GM21576 (cell line): ENCODE measurements around the gene CFAP20.
"Not testable (repeated sequence)": the region's sequence is repeated elsewhere in the genome, so short reads cannot be mapped to it uniquely, and the experiment has no call there.

ENCODE experiments used
- ATAC-seq: cut with Tn5 transposase; IDR thresholded peaks from one replicate; pipeline ENCODE4 v1.9.1; 2021; ENCODE audit warnings: mild to moderate bottlenecking, moderate library complexity; ENCODE audit not compliant: unreplicated experiment

The CFAP20 gene

DNA sequence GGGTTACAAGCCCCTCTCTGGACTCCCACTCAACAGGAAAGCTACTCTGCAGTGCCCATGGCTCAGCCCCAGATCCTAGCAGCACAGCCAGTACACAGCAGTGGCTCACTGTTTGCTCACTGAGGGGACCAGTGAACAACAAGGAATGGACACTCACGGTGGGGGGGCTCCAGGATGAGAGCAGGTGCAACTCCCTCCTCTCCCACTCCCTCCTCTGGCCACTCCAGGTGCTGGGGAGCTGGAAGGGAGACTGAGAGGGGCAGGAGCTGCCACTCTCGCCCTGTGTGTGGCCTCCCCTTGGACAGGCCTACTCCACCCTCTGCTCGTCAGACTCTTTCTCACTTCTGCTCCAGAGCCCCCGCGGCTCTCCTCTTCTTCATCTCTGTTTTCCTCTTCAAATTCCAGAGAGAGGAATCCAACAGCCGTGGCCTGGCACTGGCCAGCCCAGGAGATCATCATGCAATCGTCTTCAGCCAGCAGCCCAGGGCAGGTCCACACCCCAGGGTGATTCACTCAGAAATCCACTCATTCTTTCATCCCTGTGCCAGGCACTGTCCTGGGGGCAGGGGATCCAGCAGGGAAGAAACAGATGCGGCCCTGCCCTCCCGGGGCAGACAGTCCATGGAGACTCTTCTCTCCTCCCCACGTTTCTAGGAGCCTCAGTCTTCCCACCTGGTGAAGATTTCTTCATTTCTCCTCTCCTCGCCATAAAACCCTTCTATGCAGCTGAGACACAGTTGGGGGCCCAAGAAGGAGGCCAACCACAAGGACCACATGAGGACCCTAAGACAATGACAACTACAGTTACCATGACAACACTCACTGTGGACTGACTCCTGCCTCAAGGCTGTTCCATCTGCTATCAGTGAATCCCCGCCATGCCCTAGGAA lies 30.7 kb downstream of the CFAP20 start:
- no peak for ATAC-seq

DNA sequence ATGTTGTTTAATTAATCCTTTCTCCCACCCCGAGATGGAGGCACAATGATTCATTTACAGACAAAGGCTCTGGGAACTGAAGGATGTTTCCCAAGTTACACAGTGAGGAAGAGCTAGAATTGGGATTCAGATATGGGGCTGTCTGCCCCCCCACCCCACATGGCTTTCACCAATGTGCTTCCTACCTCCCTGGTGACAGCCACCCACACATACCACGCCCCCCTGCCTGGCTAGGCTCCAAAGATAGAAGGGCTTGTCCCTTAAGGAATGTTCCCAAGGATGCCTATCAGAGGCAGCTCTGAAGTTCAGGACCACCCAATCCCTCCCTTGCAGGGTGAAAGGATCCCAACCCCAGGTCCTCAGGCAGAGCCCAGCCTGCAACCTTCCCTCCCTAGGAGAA lies 32.9 kb downstream of the CFAP20 start:
- no peak for ATAC-seq

DNA sequence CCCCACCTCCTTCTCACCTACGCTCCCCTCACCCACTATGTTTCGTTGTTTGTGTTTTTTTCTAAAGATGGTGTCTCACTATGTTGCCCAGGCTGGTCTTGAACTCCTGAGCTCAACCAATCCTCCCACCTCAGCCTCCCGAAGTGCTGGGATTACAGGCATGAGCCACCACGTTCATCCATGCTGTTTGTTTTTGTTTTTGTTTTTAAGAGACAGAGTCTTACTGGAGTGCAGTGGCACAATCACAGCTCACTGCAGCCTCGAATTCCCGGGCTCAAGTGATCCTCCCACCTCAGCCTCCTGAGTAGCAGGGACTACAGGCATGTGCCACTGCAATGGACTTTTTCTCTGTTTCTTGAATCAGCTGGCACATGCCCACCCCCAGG lies 33.6 kb downstream of the CFAP20 start:
- ATAC-seq = not testable (repeated sequence)

DNA sequence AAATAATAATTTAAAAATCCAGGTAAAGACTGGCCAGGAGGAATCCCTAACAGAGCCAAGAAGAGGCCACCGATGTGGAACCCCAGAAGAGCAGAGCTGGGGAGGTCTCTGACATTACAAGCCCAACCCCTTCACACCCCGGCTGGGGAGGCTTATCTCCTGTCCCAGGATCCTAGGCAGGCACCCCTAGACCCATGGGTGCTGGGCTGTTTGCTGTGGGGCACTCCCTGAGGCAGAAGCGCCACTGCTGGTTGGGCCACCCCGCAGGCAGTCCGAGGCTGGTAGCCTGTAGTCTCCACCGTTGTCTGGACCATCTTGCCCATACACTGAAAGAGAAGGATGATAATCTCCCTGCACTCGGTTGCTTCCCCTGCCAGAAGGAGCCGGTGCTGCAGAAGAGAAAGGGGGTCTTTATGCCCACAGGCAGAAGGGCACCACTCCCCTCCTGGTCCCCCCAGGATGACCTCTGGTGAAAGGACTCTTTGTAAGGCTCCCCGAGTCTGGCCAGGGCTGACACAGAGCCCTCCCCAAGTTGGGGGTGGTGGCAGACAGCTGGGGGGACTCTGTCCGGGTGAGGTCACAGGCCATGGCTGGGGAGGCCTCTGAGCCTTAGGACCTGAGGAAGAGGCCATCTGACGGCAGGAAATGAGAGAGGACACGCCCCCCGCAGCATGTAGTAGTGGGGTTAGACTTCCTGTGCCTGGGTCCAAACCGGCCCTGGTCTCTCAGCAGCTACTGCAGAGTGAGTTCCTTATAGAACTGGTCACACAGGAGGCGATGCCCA lies 34.2 kb downstream of the CFAP20 start:
- no peak for ATAC-seq

DNA sequence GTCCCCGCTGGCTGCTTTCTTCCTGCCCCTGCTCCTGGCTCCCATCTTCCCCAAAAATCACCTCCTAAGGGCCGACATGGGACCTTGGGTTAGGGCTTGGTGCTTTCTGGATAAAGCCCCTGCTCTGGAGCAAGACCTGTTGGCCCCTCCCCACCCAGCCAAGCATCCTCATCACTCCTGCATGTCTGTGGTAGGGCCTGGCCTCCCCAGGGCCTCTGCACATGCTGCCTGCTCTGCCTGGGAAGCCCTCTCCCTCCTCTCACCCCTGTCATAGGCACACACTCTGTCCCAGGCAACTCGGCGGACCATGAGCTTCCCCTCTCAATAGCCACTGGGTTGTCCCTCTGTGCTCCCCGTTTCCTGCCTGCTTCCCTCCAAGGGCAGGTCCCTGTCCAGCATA lies 35.2 kb downstream of the CFAP20 start:
- ATAC-seq = no peak

DNA sequence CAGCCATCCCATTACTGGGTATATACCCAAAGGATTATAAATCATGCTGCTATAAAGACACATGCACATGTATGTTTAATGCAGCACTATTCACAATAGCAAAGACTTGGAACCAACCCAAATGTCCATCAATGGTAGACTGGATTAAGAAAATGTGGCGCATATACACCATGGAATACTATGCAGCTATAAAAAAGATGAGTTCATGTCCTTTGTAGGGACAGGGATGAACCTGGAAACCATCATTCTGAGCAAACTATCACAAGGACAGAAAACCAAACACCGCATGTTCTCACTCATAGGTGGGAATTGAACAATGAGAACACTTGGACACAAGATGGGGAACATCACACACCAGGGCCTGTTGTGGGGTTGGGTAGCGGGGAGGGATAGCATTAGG lies 38.8 kb downstream of the CFAP20 start:
- not testable (repeated sequence) for ATAC-seq

DNA sequence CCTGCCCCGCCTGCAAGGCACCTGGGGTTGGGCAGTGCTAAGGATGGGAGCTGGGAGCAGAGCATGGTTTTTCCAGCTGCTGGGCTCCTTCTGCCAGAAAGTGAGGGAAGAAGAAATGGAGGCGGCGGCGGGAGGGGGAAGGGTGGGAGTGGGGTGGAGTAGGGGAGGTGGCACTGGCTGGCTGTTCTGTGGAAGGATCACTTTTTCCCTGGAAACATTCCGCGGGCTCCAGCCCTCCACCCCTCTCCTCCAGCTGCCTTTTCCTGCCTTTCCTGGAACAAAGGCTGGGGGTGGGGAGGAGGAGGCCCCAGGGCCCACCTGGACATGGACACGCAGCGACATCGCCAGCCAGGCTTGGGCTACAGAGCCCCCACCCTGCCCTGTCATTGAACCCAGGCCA lies 41.1 kb downstream of the CFAP20 start:
- ATAC-seq = no peak

DNA sequence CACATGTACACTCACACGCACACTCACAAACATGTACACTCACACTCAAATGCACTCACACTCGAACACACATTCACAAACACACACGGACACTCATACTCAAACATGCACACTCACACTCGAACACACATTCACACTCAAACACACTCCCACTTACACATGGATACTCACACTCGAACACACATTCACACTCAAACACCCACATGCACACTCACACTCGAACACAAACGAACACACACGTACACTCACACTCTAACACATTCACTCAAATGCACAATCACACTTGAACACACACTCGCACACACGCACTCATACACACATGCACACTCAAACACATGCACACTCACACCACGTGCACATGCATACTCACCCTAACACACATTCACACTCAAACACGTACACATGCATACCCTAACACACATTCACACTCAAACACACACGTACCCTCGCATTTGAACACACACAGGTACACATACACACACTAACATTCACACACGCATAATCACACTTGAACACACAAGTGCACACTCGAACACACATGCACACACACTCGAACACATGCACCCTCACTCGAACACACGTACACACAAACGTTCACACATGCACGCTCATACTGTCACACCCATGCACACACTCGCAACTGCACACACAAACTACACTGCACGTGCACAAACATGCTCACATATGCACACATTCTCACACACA lies 41.8 kb downstream of the CFAP20 start:
- no peak for ATAC-seq

DNA sequence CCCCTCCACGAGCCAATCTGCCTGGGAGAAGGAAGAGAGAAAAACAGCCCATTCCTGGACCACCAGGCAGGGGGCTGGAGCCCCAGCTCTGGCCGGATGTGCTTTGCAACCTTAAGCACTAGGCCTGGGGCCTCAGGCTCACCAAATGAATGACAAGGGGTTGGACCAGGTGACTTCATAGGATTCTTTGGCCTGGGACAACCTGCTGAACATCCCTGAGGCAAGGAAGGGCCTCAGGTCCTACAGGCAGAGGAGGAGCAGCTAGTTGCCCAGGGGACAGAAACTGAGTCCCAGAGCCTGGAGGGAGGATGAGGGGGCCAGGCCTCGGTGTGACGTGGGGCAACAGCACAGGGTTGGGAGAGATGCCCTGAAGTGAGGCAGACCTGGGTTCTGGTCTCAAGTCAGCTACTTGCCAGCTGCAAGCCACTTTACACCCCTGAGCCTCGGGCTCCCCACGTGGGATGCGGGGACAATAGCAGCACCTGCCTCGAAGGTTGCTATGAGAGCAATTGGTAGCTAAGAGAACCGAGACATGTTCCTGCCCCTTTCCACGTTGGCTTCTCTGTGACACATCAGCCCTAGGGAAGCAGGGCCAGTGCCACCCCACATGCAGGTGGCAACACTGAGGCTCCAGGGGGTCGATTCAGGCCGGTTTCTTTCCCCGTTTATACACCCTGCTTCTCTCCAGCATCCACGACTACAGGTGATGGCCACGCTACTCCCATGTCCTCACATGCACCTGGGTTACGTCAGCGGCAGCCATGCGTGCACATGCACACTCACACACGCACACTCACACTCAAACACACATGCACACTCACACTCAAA lies 42.6 kb downstream of the CFAP20 start:
- ATAC-seq = no peak

DNA sequence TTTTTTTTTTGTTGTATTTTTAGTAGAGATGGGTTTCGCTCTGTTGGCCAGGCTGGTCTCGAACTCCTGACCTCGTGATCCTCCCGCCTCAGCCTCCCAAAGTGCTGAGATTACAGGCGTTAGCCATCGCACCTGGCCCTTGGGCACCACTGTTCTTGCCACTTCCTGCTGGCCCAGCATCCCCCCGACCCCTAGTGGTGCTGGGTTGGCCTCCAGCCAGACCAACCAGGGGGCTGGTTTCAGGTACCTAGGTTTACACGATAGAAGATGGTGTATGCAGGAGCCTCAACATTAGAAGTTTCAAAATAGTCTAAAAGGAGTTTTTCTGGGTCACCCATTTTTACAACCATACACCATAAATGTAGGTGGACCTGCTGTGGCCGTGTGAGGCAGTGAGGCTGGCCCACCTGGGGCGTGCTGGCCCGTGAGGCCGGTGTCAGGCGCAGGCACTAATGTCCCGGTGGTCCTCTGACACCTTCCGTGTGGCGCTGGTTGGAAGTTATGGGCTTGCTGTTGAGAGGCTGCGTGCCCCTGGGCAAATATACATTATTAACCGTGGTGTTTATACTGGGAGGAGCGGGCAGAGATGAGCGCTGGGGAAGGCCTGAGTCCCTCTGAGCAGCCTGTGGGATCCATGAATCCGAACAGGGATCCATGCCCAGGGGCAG lies 43.5 kb downstream of the CFAP20 start:
- ATAC-seq = no peak

DNA sequence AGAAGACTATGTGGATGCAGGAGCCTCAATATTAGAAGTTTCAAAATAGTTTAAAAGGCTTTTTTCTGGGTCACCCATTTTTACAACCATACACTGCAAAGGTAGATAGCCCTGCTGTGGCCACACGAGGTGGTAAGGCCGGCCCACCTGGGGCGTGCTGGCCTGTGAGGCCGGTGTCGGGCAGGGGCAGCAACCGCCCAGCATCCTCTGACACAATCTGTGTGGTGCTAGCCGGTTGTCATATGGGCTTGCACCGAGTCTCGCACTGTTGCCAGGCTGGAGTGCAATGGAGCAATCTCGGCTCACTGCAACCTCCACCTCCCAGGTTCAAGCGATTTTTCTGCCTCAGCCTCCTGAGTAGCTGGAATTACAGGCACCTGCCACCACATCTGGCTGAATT lies 44.0 kb downstream of the CFAP20 start:
- ATAC-seq = no peak

DNA sequence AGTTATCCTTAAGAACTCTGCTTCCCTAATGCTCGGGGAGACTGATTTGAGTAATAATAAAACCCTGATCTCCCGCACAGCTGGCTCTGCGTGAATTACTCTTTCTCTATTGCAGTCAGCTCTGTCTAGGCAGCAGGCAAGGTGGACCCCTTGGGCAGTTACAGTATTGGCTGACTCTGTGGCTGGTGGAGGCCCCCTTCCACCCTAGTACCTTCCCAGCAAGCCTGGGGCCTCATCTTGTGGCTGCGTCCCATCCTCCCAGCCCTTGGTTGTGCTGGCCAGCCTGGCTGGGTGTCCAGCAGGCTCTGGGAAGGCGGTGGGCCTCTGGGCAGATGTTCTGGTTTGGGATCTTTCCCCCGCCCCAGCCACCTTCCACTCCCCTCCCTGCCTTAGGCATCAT lies 44.5 kb downstream of the CFAP20 start:
- no peak for ATAC-seq

DNA sequence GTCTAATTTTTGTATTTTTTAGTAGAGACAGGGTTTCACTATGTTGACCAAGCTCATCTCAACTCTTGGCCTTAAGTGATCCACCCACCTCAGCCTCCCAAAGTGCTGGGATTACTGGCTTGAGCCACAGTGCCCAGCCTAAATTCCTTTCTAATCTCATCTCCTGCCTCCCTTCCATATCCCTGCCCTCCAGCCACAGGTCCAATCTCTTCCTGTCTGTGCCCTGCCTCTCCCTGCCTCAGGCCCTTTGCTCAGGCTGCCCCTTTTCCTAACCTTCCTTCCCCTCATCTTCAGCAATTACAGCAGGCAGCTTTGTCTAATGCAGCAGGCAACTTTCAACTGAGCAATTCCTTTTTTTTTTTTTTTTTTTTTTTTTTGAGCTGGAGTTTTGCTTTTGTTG lies 46.8 kb downstream of the CFAP20 start:
- no peak for ATAC-seq

DNA sequence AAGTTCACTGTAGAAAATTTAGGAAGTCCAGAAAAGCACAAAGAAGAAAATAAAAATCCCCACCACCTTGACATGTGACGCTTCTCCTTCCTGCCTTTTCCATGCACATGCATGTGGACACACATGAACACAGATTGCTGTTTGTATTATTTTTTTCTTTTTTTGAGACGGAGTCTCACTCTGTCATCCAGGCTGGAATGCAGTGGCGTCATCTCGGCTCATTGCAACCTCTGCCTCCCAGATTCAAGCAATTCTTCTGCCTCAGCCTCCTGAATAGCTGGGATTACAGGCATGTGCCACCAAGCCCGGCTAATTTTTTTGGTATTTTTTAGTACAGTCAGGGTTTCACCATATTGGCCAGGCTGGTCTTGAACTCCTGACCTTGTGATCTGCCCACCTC lies 48.5 kb downstream of the CFAP20 start:
- ATAC-seq = not testable (repeated sequence)

DNA sequence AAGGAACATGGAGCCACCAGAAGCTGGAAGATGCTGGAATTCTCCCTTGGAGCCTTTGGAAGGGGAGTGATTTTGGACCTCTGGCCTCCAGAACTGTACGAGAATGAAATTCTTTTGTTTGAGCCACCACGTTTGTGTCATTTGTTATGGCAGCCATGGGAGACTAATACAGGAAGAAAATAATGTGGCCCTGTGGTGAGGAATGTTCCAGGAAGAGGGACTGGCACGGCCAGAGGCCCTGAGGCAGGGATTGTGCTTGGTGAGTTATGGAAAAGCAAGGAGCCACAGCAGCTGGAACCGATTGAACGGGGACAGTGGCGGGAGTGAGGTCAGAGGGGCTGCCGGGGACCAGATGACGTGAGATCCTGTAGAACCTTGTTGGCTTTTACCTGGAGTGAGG lies 51.4 kb downstream of the CFAP20 start:
- no peak for ATAC-seq

DNA sequence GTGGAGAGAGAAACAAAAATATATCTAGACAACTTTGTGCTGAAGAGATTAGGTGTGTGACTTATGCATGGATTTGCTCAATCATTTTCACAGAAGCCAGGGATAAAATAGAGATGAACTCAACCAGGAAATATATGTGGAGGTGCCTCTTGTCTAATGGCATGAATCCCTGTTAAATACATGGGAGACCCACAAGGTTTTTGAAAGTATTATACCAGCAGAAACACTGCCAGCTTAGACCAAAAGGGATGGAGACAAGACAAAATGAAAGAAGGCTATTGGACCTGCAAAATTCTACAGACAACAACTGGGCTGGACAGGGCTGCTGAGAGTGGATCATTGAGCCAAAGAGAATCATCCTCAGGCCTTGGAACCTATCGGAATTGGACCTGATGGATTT lies 52.7 kb downstream of the CFAP20 start:
- ATAC-seq = no peak

DNA sequence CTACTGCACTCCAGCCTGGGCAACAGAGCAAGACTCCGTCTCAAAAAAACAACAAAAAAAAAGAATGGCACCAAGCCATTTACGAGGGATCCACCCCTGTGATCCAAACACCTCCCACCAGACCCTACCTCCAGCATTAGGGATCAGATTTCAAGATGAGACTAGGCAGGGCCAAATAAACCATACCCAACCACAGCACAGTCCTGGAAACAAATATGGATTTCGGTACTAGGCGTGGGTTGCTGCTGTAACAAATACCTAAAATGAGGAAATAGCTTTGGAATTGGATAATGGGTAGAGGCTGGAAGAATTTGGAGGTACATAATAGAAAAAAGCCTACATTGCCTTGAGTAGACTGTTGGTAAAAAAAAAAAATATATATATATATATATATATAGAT lies 54.5 kb downstream of the CFAP20 start:
- ATAC-seq = no peak

DNA sequence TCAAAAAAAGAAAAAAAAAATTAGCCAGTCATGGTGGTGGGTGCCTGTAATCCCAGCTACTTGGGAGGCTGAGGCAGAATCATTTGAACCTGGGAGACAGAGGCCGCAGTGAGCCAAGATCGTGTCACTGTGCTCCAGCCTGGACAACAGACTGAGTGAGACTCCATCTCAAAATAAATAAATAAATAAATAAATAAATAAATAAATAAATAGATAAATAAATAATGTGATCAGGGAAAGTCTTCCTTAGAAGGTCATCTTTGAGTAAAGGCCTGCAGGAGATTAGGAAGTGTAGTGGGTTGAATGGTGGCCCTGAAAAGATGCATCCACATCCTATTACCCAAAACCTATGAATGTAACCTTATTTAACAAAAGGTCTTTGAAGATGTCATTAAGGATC lies 56.1 kb downstream of the CFAP20 start:
- ATAC-seq = not testable (repeated sequence)

DNA sequence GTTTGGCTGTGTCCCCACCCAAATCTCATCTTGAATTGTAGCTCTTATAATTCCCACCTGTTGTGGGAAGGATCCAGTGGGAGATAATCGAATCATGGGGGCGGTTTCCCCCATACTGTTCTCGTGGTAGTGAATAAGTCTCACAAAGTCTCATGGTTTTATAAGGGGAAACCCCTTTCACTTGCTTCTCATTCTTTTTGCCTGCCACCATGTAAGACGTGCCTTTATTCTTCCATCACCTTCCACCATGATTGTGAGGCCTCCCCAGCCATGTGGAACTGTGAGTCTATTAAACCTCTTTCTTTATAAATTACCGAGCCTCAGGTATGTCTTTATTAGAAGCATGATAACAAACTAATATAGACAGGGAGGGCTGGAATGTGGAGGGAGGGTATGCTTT lies 57.0 kb downstream of the CFAP20 start:
- not testable (repeated sequence) for ATAC-seq

DNA sequence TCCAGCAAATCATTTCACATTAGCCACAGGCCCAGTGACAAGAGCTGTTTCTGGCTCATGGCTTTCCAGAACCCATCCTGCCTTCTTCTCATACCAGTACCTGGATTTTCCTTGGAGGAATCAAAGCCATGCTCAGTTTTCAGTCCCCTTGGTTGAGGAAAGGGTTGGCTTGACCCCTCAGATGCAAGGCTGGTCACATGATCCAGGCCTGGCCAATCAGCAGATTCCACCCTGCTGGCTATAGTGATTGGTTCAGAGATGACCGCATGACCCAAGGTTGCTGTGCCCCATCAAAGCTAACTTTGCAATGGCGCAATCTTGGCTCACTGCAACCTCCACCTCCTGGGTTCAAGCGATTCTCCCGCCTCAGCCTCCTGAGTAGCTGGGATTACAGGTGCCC lies 58.6 kb downstream of the CFAP20 start:
- ATAC-seq = no peak
